ENCODE data around the gene SEC14L2. TPM values are rescaled to one million over a fixed set of nuclear protein-coding genes. Genes with fewer than 3 reads are reported as not detected.

SEC14L2 gene
- total RNA-seq, 4 donors from 2014 or later = 3.0 to 8.8 (median 5.0) TPM

GRCh38 chr22:30432520-30432919, 35.7 kb downstream of the SEC14L2 start:
- DNase-seq (ENCODE audit: low spot score) = no peak
- no peak for TF ChIP-seq CTCF (IDR thresholded peaks at IDR 0.05)
- no peak for ATAC-seq (ENCODE audit: low FRiP score)

- ATAC-seq (ENCODE audit: low FRiP score) = no peak
- no peak for TF ChIP-seq CTCF (IDR thresholded peaks at IDR 0.05)
- no peak for DNase-seq (ENCODE audit: low spot score)
These were observed 36.4 kb downstream of the SEC14L2 start for GRCh38 chr22:30433227-30433626.

- TF ChIP-seq CTCF (IDR thresholded peaks at IDR 0.05) = no peak
- DNase-seq (ENCODE audit: low spot score) = no peak
- ATAC-seq (ENCODE audit: low FRiP score) = no peak
These were observed 37.0 kb downstream of the SEC14L2 start for GRCh38 chr22:30433773-30434172.

GRCh38 chr22:30434843-30435242, 38.0 kb downstream of the SEC14L2 start:
- no peak for TF ChIP-seq CTCF (IDR thresholded peaks at IDR 0.05)
- ATAC-seq (ENCODE audit: low FRiP score) (no peak), DNase-seq (ENCODE audit: low spot score) (no peak)

GRCh38 chr22:30435674-30436126, 38.9 kb downstream of the SEC14L2 start:
- ATAC-seq (ENCODE audit: low FRiP score) = no peak
- no peak for DNase-seq (ENCODE audit: low spot score)
- TF ChIP-seq CTCF (IDR thresholded peaks at IDR 0.05) = no peak

- ATAC-seq (ENCODE audit: low FRiP score) (no peak), DNase-seq (ENCODE audit: low spot score) (no peak)
- no peak for TF ChIP-seq CTCF (IDR thresholded peaks at IDR 0.05)
These were observed 39.4 kb downstream of the SEC14L2 start for GRCh38 chr22:30436196-30436595.

- ATAC-seq (ENCODE audit: low FRiP score) (no peak), DNase-seq (ENCODE audit: low spot score) (no peak)
- TF ChIP-seq CTCF (IDR thresholded peaks at IDR 0.05) = no peak
These were observed 41.7 kb downstream of the SEC14L2 start for GRCh38 chr22:30438559-30438958.

Data from omental fat pad (tissue), 4 donors.